Measurements from ENCODE around the gene GNRH2. TPM values are rescaled to one million over a fixed set of nuclear protein-coding genes. Genes with fewer than 3 reads are reported as not detected.

GNRH2 gene
- total and polyA plus RNA-seq, 10 of the 15 experiments (the other 5 are each of a cell fraction or from before 2014, with no cell fraction given), result 0.12 to 0.85 (median 0.31) TPM; not detected in 7

Other genes with a start within 250 kb of the GNRH2 start
Only the 7 nearest of the 15 such genes appear.
- gene MRPS26, start 2.4 kb downstream of the GNRH2 start, total RNA-seq (2014; rRNA removed), result 52.0 and 58.7 TPM in 2 replicates
- gene MRPS26, start 2.4 kb downstream of the GNRH2 start, total RNA-seq (2014; rRNA removed; fragmentation: Illumina TruSeq; extraction: Trizol), result 23.4 and 25.8 TPM in 2 replicates
- 51.5 and 56.7 TPM in 2 replicates for gene MRPS26, start 2.4 kb downstream of the GNRH2 start, total RNA-seq (2021)
- gene MRPS26, start 2.4 kb downstream of the GNRH2 start, polyA plus RNA-seq (2011; rRNA removed), result 25.0 and 36.3 TPM in 2 replicates
- gene MRPS26, start 2.4 kb downstream of the GNRH2 start, polyA plus RNA-seq (2014; fragmentation: Illumina TruSeq; extraction: Trizol), result 9.9 and 18.8 TPM in 2 replicates
- gene MRPS26, start 2.4 kb downstream of the GNRH2 start, polyA plus RNA-seq (2014; fragmentation: Nextera tagmentation; extraction: Ambion mirVana), result 1 to 10 TPM; 3.9 to 9.3 TPM
- 60.9 and 69.4 TPM in 2 replicates for gene MRPS26, start 2.4 kb downstream of the GNRH2 start, polyA plus RNA-seq (2014; rRNA removed)
- 10 to 100 TPM; 80.7 to 95.3 TPM for gene MRPS26, start 2.4 kb downstream of the GNRH2 start, polyA plus RNA-seq (2016; fragmentation: Nextera tagmentation; extraction: Ambion mirVana)
- gene OXT, start 28.0 kb downstream of the GNRH2 start, total RNA-seq (2014; rRNA removed), result not detected in 2 replicates
- gene OXT, start 28.0 kb downstream of the GNRH2 start, total RNA-seq (2014; rRNA removed; fragmentation: Illumina TruSeq; extraction: Trizol), result not detected in 2 replicates
- not detected in 2 replicates for gene OXT, start 28.0 kb downstream of the GNRH2 start, total RNA-seq (2021)
- gene OXT, start 28.0 kb downstream of the GNRH2 start, polyA plus RNA-seq (2011; rRNA removed), result not detected in 2 replicates
- not detected in 2 replicates for gene OXT, start 28.0 kb downstream of the GNRH2 start, polyA plus RNA-seq (2014; fragmentation: Illumina TruSeq; extraction: Trizol)
- not detected for gene OXT, start 28.0 kb downstream of the GNRH2 start, polyA plus RNA-seq (2014; fragmentation: Nextera tagmentation; extraction: Ambion mirVana)
- gene OXT, start 28.0 kb downstream of the GNRH2 start, polyA plus RNA-seq (2014; rRNA removed), result not detected in 2 replicates
- not detected for gene OXT, start 28.0 kb downstream of the GNRH2 start, polyA plus RNA-seq (2016; fragmentation: Nextera tagmentation; extraction: Ambion mirVana)
- gene AVP, start 41.1 kb downstream of the GNRH2 start, total RNA-seq (2014; rRNA removed), result not detected in 2 replicates
- gene AVP, start 41.1 kb downstream of the GNRH2 start, total RNA-seq (2014; rRNA removed; fragmentation: Illumina TruSeq; extraction: Trizol), result not detected in 2 replicates
- not detected in 2 replicates for gene AVP, start 41.1 kb downstream of the GNRH2 start, total RNA-seq (2021)
- not detected in 2 replicates for gene AVP, start 41.1 kb downstream of the GNRH2 start, polyA plus RNA-seq (2011; rRNA removed)
- not detected in 2 replicates for gene AVP, start 41.1 kb downstream of the GNRH2 start, polyA plus RNA-seq (2014; fragmentation: Illumina TruSeq; extraction: Trizol)
- gene AVP, start 41.1 kb downstream of the GNRH2 start, polyA plus RNA-seq (2014; fragmentation: Nextera tagmentation; extraction: Ambion mirVana), result not detected
- gene AVP, start 41.1 kb downstream of the GNRH2 start, polyA plus RNA-seq (2014; rRNA removed), result not detected in 2 replicates
- not detected for gene AVP, start 41.1 kb downstream of the GNRH2 start, polyA plus RNA-seq (2016; fragmentation: Nextera tagmentation; extraction: Ambion mirVana)
- gene FASTKD5, start 116.2 kb downstream of the GNRH2 start, total RNA-seq (2014; rRNA removed), result 29.8 and 30.4 TPM in 2 replicates
- 27.0 and 30.0 TPM in 2 replicates for gene FASTKD5, start 116.2 kb downstream of the GNRH2 start, total RNA-seq (2014; rRNA removed; fragmentation: Illumina TruSeq; extraction: Trizol)
- 23.7 and 25.5 TPM in 2 replicates for gene FASTKD5, start 116.2 kb downstream of the GNRH2 start, total RNA-seq (2021)
- gene FASTKD5, start 116.2 kb downstream of the GNRH2 start, polyA plus RNA-seq (2011; rRNA removed), result 33.7 and 34.7 TPM in 2 replicates
- gene FASTKD5, start 116.2 kb downstream of the GNRH2 start, polyA plus RNA-seq (2014; fragmentation: Illumina TruSeq; extraction: Trizol), result 30.0 and 31.4 TPM in 2 replicates
- gene FASTKD5, start 116.2 kb downstream of the GNRH2 start, polyA plus RNA-seq (2014; fragmentation: Nextera tagmentation; extraction: Ambion mirVana), result 10 to 100 TPM; 23.3 to 38.5 TPM
- 24.0 and 28.0 TPM in 2 replicates for gene FASTKD5, start 116.2 kb downstream of the GNRH2 start, polyA plus RNA-seq (2014; rRNA removed)
- gene FASTKD5, start 116.2 kb downstream of the GNRH2 start, polyA plus RNA-seq (2016; fragmentation: Nextera tagmentation; extraction: Ambion mirVana), result 10 to 100 TPM; 39.0 to 41.0 TPM
- 3.9 and 4.0 TPM in 2 replicates for gene UBOX5, start 116.2 kb downstream of the GNRH2 start, total RNA-seq (2014; rRNA removed)
- gene UBOX5, start 116.2 kb downstream of the GNRH2 start, total RNA-seq (2014; rRNA removed; fragmentation: Illumina TruSeq; extraction: Trizol), result 1.9 and 2.0 TPM in 2 replicates
- 4.4 and 5.5 TPM in 2 replicates for gene UBOX5, start 116.2 kb downstream of the GNRH2 start, total RNA-seq (2021)
- gene UBOX5, start 116.2 kb downstream of the GNRH2 start, polyA plus RNA-seq (2011; rRNA removed), result 1.5 and 1.7 TPM in 2 replicates
- 1.8 and 2.7 TPM in 2 replicates for gene UBOX5, start 116.2 kb downstream of the GNRH2 start, polyA plus RNA-seq (2014; fragmentation: Illumina TruSeq; extraction: Trizol)
- gene UBOX5, start 116.2 kb downstream of the GNRH2 start, polyA plus RNA-seq (2014; fragmentation: Nextera tagmentation; extraction: Ambion mirVana), result under 1 TPM; 0.37 to 0.47 TPM
- gene UBOX5, start 116.2 kb downstream of the GNRH2 start, polyA plus RNA-seq (2014; rRNA removed), result 2.6 and 2.8 TPM in 2 replicates
- 1 to 10 TPM; 4.2 to 4.8 TPM for gene UBOX5, start 116.2 kb downstream of the GNRH2 start, polyA plus RNA-seq (2016; fragmentation: Nextera tagmentation; extraction: Ambion mirVana)
- 0.33 and 0.56 TPM in 2 replicates for gene LZTS3, start 129.9 kb downstream of the GNRH2 start, total RNA-seq (2014; rRNA removed)
- gene LZTS3, start 129.9 kb downstream of the GNRH2 start, total RNA-seq (2014; rRNA removed; fragmentation: Illumina TruSeq; extraction: Trizol), result 0.18 TPM in 2 replicates
- 0.44 and 0.48 TPM in 2 replicates for gene LZTS3, start 129.9 kb downstream of the GNRH2 start, total RNA-seq (2021)
- 0.37 and 0.64 TPM in 2 replicates for gene LZTS3, start 129.9 kb downstream of the GNRH2 start, polyA plus RNA-seq (2011; rRNA removed)
- 0.08 and 0.26 TPM in 2 replicates for gene LZTS3, start 129.9 kb downstream of the GNRH2 start, polyA plus RNA-seq (2014; fragmentation: Illumina TruSeq; extraction: Trizol)
- gene LZTS3, start 129.9 kb downstream of the GNRH2 start, polyA plus RNA-seq (2014; fragmentation: Nextera tagmentation; extraction: Ambion mirVana), result under 1 TPM; 0.03 to 0.04 TPM
- gene LZTS3, start 129.9 kb downstream of the GNRH2 start, polyA plus RNA-seq (2014; rRNA removed), result 0.48 and 0.90 TPM in 2 replicates
- gene LZTS3, start 129.9 kb downstream of the GNRH2 start, polyA plus RNA-seq (2016; fragmentation: Nextera tagmentation; extraction: Ambion mirVana), result under 1 TPM; 0.08 to 0.11 TPM
- 38.7 and 41.1 TPM in 2 replicates for gene DDRGK1, start 161.1 kb downstream of the GNRH2 start, total RNA-seq (2014; rRNA removed)
- 28.3 and 31.2 TPM in 2 replicates for gene DDRGK1, start 161.1 kb downstream of the GNRH2 start, total RNA-seq (2014; rRNA removed; fragmentation: Illumina TruSeq; extraction: Trizol)
- 40.2 and 55.2 TPM in 2 replicates for gene DDRGK1, start 161.1 kb downstream of the GNRH2 start, total RNA-seq (2021)
- 27.8 and 40.7 TPM in 2 replicates for gene DDRGK1, start 161.1 kb downstream of the GNRH2 start, polyA plus RNA-seq (2011; rRNA removed)
- gene DDRGK1, start 161.1 kb downstream of the GNRH2 start, polyA plus RNA-seq (2014; fragmentation: Illumina TruSeq; extraction: Trizol), result 9.5 and 21.0 TPM in 2 replicates
- 1 to 10 TPM; 4.0 to 8.9 TPM for gene DDRGK1, start 161.1 kb downstream of the GNRH2 start, polyA plus RNA-seq (2014; fragmentation: Nextera tagmentation; extraction: Ambion mirVana)
- 40.8 and 45.0 TPM in 2 replicates for gene DDRGK1, start 161.1 kb downstream of the GNRH2 start, polyA plus RNA-seq (2014; rRNA removed)
- 10 to 100 TPM; 42.0 to 49.5 TPM for gene DDRGK1, start 161.1 kb downstream of the GNRH2 start, polyA plus RNA-seq (2016; fragmentation: Nextera tagmentation; extraction: Ambion mirVana)

All from GM12878 (cell line).